Measurements from ENCODE around the gene RGS7.

RGS7 gene

GRCh38 chr1:241139047-241139446 lies 218.0 kb downstream of the RGS7 start:
- TF ChIP-seq, protein P1, sequence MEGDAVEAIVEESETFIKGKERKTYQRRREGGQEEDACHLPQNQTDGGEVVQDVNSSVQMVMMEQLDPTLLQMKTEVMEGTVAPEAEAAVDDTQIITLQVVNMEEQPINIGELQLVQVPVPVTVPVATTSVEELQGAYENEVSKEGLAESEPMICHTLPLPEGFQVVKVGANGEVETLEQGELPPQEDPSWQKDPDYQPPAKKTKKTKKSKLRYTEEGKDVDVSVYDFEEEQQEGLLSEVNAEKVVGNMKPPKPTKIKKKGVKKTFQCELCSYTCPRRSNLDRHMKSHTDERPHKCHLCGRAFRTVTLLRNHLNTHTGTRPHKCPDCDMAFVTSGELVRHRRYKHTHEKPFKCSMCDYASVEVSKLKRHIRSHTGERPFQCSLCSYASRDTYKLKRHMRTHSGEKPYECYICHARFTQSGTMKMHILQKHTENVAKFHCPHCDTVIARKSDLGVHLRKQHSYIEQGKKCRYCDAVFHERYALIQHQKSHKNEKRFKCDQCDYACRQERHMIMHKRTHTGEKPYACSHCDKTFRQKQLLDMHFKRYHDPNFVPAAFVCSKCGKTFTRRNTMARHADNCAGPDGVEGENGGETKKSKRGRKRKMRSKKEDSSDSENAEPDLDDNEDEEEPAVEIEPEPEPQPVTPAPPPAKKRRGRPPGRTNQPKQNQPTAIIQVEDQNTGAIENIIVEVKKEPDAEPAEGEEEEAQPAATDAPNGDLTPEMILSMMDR (IDR thresholded peaks at IDR 0.05) = no peak

GRCh38 chr1:241138248-241138647 lies 218.8 kb downstream of the RGS7 start:
- TF ChIP-seq, protein P1 (IDR thresholded peaks at IDR 0.05) = no peak

DNA sequence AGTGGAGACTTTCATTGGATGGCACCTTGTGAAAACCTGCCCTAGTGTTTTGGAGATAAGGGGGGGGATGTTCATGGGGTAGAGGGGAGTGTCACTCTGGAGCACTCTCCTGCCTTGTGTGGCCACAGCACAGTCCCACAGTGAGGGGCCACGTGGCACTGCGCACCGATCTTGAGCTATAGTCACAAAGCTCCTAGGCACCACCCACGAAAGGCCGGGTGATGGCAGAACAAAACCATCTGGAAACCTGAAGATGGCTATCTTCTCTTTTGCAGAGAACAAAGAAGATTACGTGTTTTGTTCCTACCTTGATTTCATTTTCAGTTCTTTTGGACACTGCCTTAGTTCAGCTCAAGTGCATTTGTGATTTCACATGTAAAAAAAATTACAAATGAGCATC lies 220.6 kb downstream of the RGS7 start:
- TF ChIP-seq, protein P1 (IDR thresholded peaks at IDR 0.05) = no peak

- TF ChIP-seq, protein P1 (IDR thresholded peaks at IDR 0.05) = no peak
These were observed 225.3 kb downstream of the RGS7 start for GRCh38 chr1:241131636-241132194.

DNA sequence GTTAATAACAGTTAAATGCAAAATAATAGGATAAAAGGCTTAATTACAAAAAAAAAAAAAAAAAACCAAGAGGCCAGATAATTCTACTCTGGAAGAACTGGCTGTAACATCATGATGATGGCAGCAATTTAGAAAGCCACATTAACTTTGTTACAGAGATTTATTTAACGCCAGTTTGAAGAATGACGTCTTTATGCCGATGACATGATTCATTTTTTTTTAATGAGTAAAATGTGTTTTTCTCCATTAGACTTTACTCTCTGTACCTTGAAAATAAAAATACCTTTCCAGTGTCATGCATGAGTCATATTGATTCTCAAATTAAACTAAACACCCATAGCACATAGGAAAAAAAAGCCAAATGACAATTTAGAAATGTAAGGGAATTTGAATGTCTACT lies 226.1 kb downstream of the RGS7 start:
- TF ChIP-seq, protein P1 (IDR thresholded peaks at IDR 0.05) = no peak

GRCh38 chr1:241129207-241129960 lies 227.6 kb downstream of the RGS7 start:
- TF ChIP-seq, protein P1 (IDR thresholded peaks at IDR 0.05) = no peak

DNA sequence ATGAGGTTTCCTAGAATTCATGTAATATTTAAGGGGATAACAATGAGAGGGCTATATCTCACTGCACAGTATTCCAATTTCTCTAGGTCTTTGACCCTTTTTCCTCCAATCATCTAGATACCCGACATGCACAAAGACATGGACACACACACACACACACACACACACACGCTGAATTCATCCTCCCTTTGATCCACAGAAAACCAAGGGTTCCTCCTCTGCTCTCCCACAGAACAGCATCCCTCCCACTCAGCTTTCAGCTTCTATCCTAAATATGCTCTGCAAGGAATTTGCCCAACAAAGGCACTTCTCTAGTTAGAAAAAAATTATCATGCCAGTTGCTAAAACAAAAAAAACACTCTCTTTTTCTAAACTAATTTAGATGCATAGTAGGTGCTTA lies 231.7 kb downstream of the RGS7 start:
- TF ChIP-seq, protein P1 (IDR thresholded peaks at IDR 0.05) = no peak
